GM19193 (cell line): ENCODE data around the gene ATF5.

Experiments used
- POLR2A ChIP-seq: IDR thresholded peaks from 4 replicates; pipeline ENCODE4 v1.6.1; 2011; ENCODE audit not compliant: insufficient read depth, insufficient read length; ENCODE audit errors: extremely low read depth

Gene ATF5

GRCh38 chr19:49972841-49973240, 43.8 kb downstream of the ATF5 start:
- no peak for TF ChIP-seq POLR2A

GRCh38 chr19:49973987-49974386, 45.0 kb downstream of the ATF5 start:
- TF ChIP-seq POLR2A, result no peak

- no peak for TF ChIP-seq POLR2A
These were observed 46.0 kb downstream of the ATF5 start for GRCh38 chr19:49975051-49975450.

GRCh38 chr19:49976496-49976895, 47.5 kb downstream of the ATF5 start:
- no peak for TF ChIP-seq POLR2A

- no peak for TF ChIP-seq POLR2A
These were observed 48.1 kb downstream of the ATF5 start for GRCh38 chr19:49977076-49977475.

GRCh38 chr19:49977881-49978280, 48.9 kb downstream of the ATF5 start:
- TF ChIP-seq POLR2A, result no peak

GRCh38 chr19:49978324-49978723, 49.3 kb downstream of the ATF5 start:
- no peak for TF ChIP-seq POLR2A

GRCh38 chr19:49981603-49982593, 52.9 kb downstream of the ATF5 start:
- TF ChIP-seq POLR2A, result no peak
